Subcutaneous adipose tissue (tissue), 4 donors: ENCODE results near the gene SLC25A31. TPM values are rescaled to one million over a fixed set of nuclear protein-coding genes. Genes with fewer than 3 reads are reported as not detected.

ENCODE experiments used
- CTCF ChIP-seq: fragments of 450-650 bp; IDR thresholded peaks from one replicate; pipeline ENCODE4 v1.5.1; 2016; ENCODE audit warnings: low read depth, mild to moderate bottlenecking, control low read depth, antibody characterized with exemption, moderate library complexity
- total RNA-seq, 4 donors: library from RNA; depleted of rRNA; stranded (reverse); fragments of >200 nt; gene quantifications; one replicate each; pipeline ENCODE4 v1.1.0, GENCODE V29; 2016

Gene SLC25A31
- total RNA-seq, 4 donors from 2014 or later, result not detected

GRCh38 chr4:127756906-127757305, 26.7 kb downstream of the SLC25A31 start:
- TF ChIP-seq CTCF, result no peak

- no peak for TF ChIP-seq CTCF
Observed at GRCh38 chr4:127759228-127759820, 29.1 kb downstream of the SLC25A31 start.

- no peak for TF ChIP-seq CTCF
Observed at GRCh38 chr4:127759893-127760292, 29.7 kb downstream of the SLC25A31 start.

- TF ChIP-seq CTCF, result no peak
Observed at GRCh38 chr4:127771535-127772275, 41.5 kb downstream of the SLC25A31 start.

- no peak for TF ChIP-seq CTCF
Observed at GRCh38 chr4:127772769-127773671, 42.8 kb downstream of the SLC25A31 start.

- no peak for TF ChIP-seq CTCF
Observed at GRCh38 chr4:127775843-127776242, 45.6 kb downstream of the SLC25A31 start.

GRCh38 chr4:127776620-127777019, 46.4 kb downstream of the SLC25A31 start:
- no peak for TF ChIP-seq CTCF
